HFFc6 (cell line): ENCODE results near the gene FRMD5. TPM values are rescaled to one million over a fixed set of nuclear protein-coding genes. Genes with fewer than 3 reads are reported as not detected.

Experiments used
- DNase-seq: peaks from one replicate; pipeline ENCODE4 v3.0.0-alpha.2; 2018
- H3K27ac Mint-ChIP-seq: 2 replicates; pipeline ENCODE4 v1.8.0; 2020; ENCODE audit warnings: mild to moderate bottlenecking, mixed read lengths
- H3K27me3 Mint-ChIP-seq: 2 replicates; pipeline ENCODE4 v1.8.0; 2021; ENCODE audit warnings: mild to moderate bottlenecking, moderate library complexity, mixed read lengths; ENCODE audit not compliant: insufficient read depth
- H3K36me3 Mint-ChIP-seq: 2 replicates; pipeline ENCODE4 v1.8.0; 2021; ENCODE audit warnings: low read depth, mixed read lengths
- H3K4me1 Mint-ChIP-seq: 2 replicates; pipeline ENCODE4 v1.8.0; 2020; ENCODE audit warnings: low read depth, mixed read lengths
- H3K4me3 Mint-ChIP-seq: 2 replicates; pipeline ENCODE4 v1.8.0; 2020; ENCODE audit warnings: mild to moderate bottlenecking, moderate library complexity, mixed read lengths
- H3K9me3 Mint-ChIP-seq: 2 replicates; pipeline ENCODE4 v1.8.0; 2020; ENCODE audit warnings: mild to moderate bottlenecking, mixed read lengths
- CTCF ChIP-seq: fragments of 200-600 bp; sonication (generic); IDR thresholded peaks from 2 replicates; pipeline ENCODE4 v1.5.0; 2021; ENCODE audit warnings: antibody characterized with exemption, mild to moderate bottlenecking
- total RNA-seq, 6 experiments: library from RNA; stranded (reverse); fragmentation: NEBNext Ultra II Directional; extraction: Animal tissue kit (Norgen Biotek cat#: 25700); gene quantifications; 2 replicates in 1 of 6; 3 replicates in 5 of 6; pipeline ENCODE4 v1.2.3, GENCODE V29; 2021

FRMD5 gene
- total RNA-seq, 6 experiments from 2014 or later = 0.67 to 1.1 (median 0.94) TPM

GRCh38 chr15:43927203-43927602 lies 267.9 kb downstream of the FRMD5 start:
- Mint-ChIP-seq H3K4me1 (peaks cover 26% of the 10 kb centered on the region), H3K27me3 (peaks cover 2% of the 10 kb centered on the region; the same call in 1 of the 2 replicates), H3K4me3 (no peak overlapping the region), H3K36me3 (no peaks in the 10 kb centered on the region), H3K9me3 (no peaks in the 10 kb centered on the region), H3K27ac (no peak overlapping the region)
- DNase-seq = no peak
- no peak for TF ChIP-seq CTCF

- no peaks in the 10 kb centered on the region for H3K36me3 Mint-ChIP-seq
- no peak for TF ChIP-seq CTCF
- no peak for DNase-seq
Measured at GRCh38 chr15:43923553-43923952, 271.5 kb downstream of the FRMD5 start.

GRCh38 chr15:43922021-43922420 lies 273.1 kb downstream of the FRMD5 start:
- Mint-ChIP-seq H3K9me3 (no peaks in the 10 kb centered on the region), H3K27me3 (no peaks in the 10 kb centered on the region; the same call in 1 of the 2 replicates), H3K4me3 (no peak overlapping the region), H3K36me3 (no peaks in the 10 kb centered on the region), H3K4me1 (peaks cover 48% of the 10 kb centered on the region), H3K27ac (peak overlapping the region; percentile 38; the same call in 1 of the 2 replicates)
- no peak for TF ChIP-seq CTCF
- DNase-seq = peak; percentile 35

More at GRCh38 chr15:43923553-43923952, 271.5 kb downstream of the FRMD5 start:
- Mint-ChIP-seq H3K4me1 (peaks cover 52% of the 10 kb centered on the region), H3K27ac (no peak overlapping the region), H3K4me3 (no peak overlapping the region), H3K9me3 (no peaks in the 10 kb centered on the region), H3K27me3 (no peaks in the 10 kb centered on the region; the same call in 1 of the 2 replicates)

GRCh38 chr15:43920815-43921214 lies 274.3 kb downstream of the FRMD5 start:
- H3K4me1 Mint-ChIP-seq = peaks cover 45% of the 10 kb centered on the region
- H3K27me3 Mint-ChIP-seq = no peaks in the 10 kb centered on the region; the same call in 1 of the 2 replicates
- DNase-seq = no peak
- H3K9me3 Mint-ChIP-seq = no peaks in the 10 kb centered on the region
- H3K27ac Mint-ChIP-seq = no peak overlapping the region
- no peaks in the 10 kb centered on the region for H3K36me3 Mint-ChIP-seq
- no peak overlapping the region for H3K4me3 Mint-ChIP-seq
- no peak for TF ChIP-seq CTCF

GRCh38 chr15:43920254-43920600 lies 274.8 kb downstream of the FRMD5 start:
- peaks cover 44% of the 10 kb centered on the region for H3K4me1 Mint-ChIP-seq
- no peak overlapping the region for H3K27ac Mint-ChIP-seq
- H3K27me3 Mint-ChIP-seq = no peaks in the 10 kb centered on the region; the same call in 1 of the 2 replicates
- H3K9me3 Mint-ChIP-seq = no peaks in the 10 kb centered on the region
- no peak for TF ChIP-seq CTCF
- no peak for DNase-seq
- no peaks in the 10 kb centered on the region for H3K36me3 Mint-ChIP-seq
- no peak overlapping the region for H3K4me3 Mint-ChIP-seq
